A549 (cell line): ENCODE measurements around the gene SEC62.

Experiments
- HDAC2 ChIP-seq: fragments of 200-600 bp; sonication (generic); IDR thresholded peaks from 2 replicates; pipeline ENCODE4 v1.6.1; 2016
- POLR2A ChIP-seq: IDR thresholded peaks from 2 replicates; pipeline ENCODE4 v1.6.1; 2012; ENCODE audit warnings: mild to moderate bottlenecking, low read length
- SREBF2 ChIP-seq: fragments of 450-650 bp; IDR thresholded peaks from 2 replicates; pipeline ENCODE4 v1.6.1; 2014; ENCODE audit warnings: mild to moderate bottlenecking, moderate library complexity
- TF ChIP-seq, protein P1 (sequence below): fragments of >200 bp; sonication (Bioruptor Twin); formaldehyde crosslinking; IDR thresholded peaks from 3 replicates; pipeline ENCODE4 v1.5.1; 2016
- TF ChIP-seq, protein P2 (sequence below): fragments of >200 bp; sonication (Bioruptor Twin); formaldehyde crosslinking; IDR thresholded peaks from 3 replicates; pipeline ENCODE4 v1.6.1; 2016

- TF ChIP-seq SREBF2 (no peak), POLR2A (no peak), HDAC2 (no peak)
- TF ChIP-seq, protein P1, sequence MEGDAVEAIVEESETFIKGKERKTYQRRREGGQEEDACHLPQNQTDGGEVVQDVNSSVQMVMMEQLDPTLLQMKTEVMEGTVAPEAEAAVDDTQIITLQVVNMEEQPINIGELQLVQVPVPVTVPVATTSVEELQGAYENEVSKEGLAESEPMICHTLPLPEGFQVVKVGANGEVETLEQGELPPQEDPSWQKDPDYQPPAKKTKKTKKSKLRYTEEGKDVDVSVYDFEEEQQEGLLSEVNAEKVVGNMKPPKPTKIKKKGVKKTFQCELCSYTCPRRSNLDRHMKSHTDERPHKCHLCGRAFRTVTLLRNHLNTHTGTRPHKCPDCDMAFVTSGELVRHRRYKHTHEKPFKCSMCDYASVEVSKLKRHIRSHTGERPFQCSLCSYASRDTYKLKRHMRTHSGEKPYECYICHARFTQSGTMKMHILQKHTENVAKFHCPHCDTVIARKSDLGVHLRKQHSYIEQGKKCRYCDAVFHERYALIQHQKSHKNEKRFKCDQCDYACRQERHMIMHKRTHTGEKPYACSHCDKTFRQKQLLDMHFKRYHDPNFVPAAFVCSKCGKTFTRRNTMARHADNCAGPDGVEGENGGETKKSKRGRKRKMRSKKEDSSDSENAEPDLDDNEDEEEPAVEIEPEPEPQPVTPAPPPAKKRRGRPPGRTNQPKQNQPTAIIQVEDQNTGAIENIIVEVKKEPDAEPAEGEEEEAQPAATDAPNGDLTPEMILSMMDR: no peak
- TF ChIP-seq, protein P2, sequence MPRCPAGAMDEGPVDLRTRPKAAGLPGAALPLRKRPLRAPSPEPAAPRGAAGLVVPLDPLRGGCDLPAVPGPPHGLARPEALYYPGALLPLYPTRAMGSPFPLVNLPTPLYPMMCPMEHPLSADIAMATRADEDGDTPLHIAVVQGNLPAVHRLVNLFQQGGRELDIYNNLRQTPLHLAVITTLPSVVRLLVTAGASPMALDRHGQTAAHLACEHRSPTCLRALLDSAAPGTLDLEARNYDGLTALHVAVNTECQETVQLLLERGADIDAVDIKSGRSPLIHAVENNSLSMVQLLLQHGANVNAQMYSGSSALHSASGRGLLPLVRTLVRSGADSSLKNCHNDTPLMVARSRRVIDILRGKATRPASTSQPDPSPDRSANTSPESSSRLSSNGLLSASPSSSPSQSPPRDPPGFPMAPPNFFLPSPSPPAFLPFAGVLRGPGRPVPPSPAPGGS: no peak
Observed at GRCh38 chr3:170012683-170013400, 46.2 kb downstream of the SEC62 start.
